K562 (cell line): ENCODE data around the gene RXFP1. TPM values are rescaled to one million over a fixed set of nuclear protein-coding genes. Genes with fewer than 3 reads are reported as not detected.
A peak's percentile ranks its signal among the peaks of the same experiment; 100 is the strongest.

Experiments
- ARID2 ChIP-seq: fragments of 450-650 bp; IDR thresholded peaks from 2 replicates; pipeline ENCODE4 v1.6.1; 2017; ENCODE audit warnings: antibody characterized with exemption, mild to moderate bottlenecking
- FUS ChIP-seq: fragments of 200-400 bp; formaldehyde crosslinking; optimal IDR thresholded peaks from 2 replicates; pipeline ENCODE3; 2017; ENCODE audit warnings: low read depth, low read length
- GATAD2A ChIP-seq: fragments of 450-650 bp; IDR thresholded peaks from 2 replicates; pipeline ENCODE4 v1.6.1; 2017
- NBN ChIP-seq: fragments of 450-650 bp; IDR thresholded peaks from 2 replicates; pipeline ENCODE4 v1.6.1; 2016; ENCODE audit warnings: low read depth, mild to moderate bottlenecking
- TBP ChIP-seq: optimal IDR thresholded peaks from 2 replicates; pipeline ENCODE3; 2011; ENCODE audit warnings: low read depth, low read length, improper control_type of control experiment
- ZNF274 ChIP-seq: IDR thresholded peaks from 2 replicates; pipeline ENCODE4 v1.6.1; 2011; ENCODE audit warnings: low read depth, mild to moderate bottlenecking, low read length, moderate library complexity, borderline replicate concordance
- polyA plus RNA-seq, 8 experiments: library from polyadenylated mRNA; depleted of rRNA in 4 of 8; stranded (reverse) in 5 of 8; unstranded in 3 of 8; fragments of >200 nt; fragmentation: Nextera tagmentation in 2 of 8; fragmentation: Illumina TruSeq in 1 of 8; extraction: Ambion mirVana in 2 of 8; extraction: Trizol in 1 of 8; gene quantifications; 2 replicates each; pipeline versions ENCODE4 v1.2.1 to v1.2.3, GENCODE V29; 2011 to 2014; ENCODE audit warnings: inconsistent platforms in 1 of 8, missing spikeins in 1 of 8
- total RNA-seq, 7 experiments: library from RNA; depleted of rRNA in 6 of 7; stranded (reverse); fragments of >200 nt in 6 of 7; fragmentation: Illumina TruSeq in 2 of 7; extraction: Trizol in 2 of 7; gene quantifications; 2 replicates each; pipeline versions ENCODE4 v1.2.1 to v1.2.3, GENCODE V29; 2011 to 2021; ENCODE audit warnings: low replicate concordance in 1 of 7
- TF ChIP-seq, protein P1 (sequence below): fragments of 450-650 bp; formaldehyde crosslinking; IDR thresholded peaks from 2 replicates; pipeline ENCODE4 v1.4.0; 2020; ENCODE audit warnings: mild to moderate bottlenecking, moderate library complexity
- TF ChIP-seq, protein P2 (sequence below), 2 experiments: fragments of 450-650 bp; IDR thresholded peaks; 2 replicates each; pipeline ENCODE4 v1.6.1; 2018; ENCODE audit warnings: mild to moderate bottlenecking in 2 of 2, low read depth in 1 of 2; ENCODE audit not compliant: partially characterized antibody in 2 of 2
- TF ChIP-seq, protein P3 (sequence below): fragments of 200-800 bp; sonication (Bioruptor generic); IDR thresholded peaks from 2 replicates; pipeline ENCODE4 v1.6.1; 2016; ENCODE audit warnings: missing genetic modification characterization, missing compliant biosample characterization
- TF ChIP-seq, protein P4 (sequence below): fragments of 450-650 bp; IDR thresholded peaks from 2 replicates; pipeline ENCODE4 v1.6.1; 2017; ENCODE audit warnings: antibody characterized with exemption
- TF ChIP-seq, protein P5 (sequence below): fragments of 450-650 bp; conservative IDR thresholded peaks from 2 replicates; pipeline ENCODE4 v1.6.1; 2016; ENCODE audit warnings: missing genetic modification characterization, low read depth, mild to moderate bottlenecking, control low read depth, missing compliant biosample characterization

The RXFP1 gene
- total and polyA plus RNA-seq, 9 of the 15 experiments (the other 6 are each of a cell fraction or from before 2014, with no cell fraction given) = 0.03 to 0.06 (median 0.04) TPM; not detected in 6

DNA sequence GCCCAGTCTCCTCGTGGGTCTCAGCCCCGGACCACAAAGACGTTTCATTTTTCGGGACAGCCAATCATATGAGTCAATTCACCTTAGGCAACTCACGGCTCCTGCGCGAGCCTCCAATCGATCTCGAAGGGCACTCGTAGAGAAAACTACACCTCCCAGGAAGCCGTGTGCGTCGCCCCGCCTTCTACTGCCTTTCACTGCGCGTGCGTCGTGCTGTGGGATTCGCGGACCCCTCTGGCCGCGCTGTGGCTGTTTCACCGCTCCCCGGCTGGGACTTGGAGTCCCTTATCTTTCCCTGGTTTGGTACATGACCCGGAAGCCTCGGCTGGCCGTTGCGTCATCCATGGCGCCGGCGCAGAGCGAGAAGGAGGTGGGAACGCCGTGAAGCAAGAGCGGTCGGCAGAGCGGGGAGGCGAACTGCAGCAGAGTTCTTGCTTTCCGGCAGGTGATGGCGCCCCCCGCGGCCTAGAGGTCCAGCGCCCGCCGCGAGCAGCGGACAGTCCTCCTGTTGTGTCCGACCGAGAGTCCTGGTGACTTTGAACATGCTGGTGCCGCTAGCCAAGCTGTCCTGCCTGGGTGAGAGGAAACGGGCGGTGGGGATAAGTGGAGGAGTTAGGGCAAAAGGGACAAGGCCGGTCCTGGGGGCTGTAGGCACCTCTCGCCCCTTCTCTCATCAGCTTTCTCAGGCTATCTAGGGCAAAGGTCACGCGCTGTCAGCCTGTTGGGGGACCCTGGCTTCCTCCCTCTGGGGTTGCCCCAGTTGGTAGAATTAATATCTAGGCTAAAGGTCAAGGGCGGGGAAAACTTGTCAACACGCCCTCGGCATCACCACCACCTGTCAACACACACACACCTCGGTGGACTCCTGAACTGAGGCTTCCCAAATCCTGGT lies 150.5 kb downstream of the RXFP1 start, which contains the start of gene ETFDH (continued):
- TF ChIP-seq, protein P1, sequence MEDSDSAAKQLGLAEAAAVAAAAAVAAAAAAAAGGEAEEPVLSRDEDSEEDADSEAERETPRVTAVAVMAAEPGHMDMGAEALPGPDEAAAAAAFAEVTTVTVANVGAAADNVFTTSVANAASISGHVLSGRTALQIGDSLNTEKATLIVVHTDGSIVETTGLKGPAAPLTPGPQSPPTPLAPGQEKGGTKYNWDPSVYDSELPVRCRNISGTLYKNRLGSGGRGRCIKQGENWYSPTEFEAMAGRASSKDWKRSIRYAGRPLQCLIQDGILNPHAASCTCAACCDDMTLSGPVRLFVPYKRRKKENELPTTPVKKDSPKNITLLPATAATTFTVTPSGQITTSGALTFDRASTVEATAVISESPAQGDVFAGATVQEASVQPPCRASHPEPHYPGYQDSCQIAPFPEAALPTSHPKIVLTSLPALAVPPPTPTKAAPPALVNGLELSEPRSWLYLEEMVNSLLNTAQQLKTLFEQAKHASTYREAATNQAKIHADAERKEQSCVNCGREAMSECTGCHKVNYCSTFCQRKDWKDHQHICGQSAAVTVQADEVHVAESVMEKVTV (CRISPR knock-in tag) = no peak
- TF ChIP-seq, protein P2, sequence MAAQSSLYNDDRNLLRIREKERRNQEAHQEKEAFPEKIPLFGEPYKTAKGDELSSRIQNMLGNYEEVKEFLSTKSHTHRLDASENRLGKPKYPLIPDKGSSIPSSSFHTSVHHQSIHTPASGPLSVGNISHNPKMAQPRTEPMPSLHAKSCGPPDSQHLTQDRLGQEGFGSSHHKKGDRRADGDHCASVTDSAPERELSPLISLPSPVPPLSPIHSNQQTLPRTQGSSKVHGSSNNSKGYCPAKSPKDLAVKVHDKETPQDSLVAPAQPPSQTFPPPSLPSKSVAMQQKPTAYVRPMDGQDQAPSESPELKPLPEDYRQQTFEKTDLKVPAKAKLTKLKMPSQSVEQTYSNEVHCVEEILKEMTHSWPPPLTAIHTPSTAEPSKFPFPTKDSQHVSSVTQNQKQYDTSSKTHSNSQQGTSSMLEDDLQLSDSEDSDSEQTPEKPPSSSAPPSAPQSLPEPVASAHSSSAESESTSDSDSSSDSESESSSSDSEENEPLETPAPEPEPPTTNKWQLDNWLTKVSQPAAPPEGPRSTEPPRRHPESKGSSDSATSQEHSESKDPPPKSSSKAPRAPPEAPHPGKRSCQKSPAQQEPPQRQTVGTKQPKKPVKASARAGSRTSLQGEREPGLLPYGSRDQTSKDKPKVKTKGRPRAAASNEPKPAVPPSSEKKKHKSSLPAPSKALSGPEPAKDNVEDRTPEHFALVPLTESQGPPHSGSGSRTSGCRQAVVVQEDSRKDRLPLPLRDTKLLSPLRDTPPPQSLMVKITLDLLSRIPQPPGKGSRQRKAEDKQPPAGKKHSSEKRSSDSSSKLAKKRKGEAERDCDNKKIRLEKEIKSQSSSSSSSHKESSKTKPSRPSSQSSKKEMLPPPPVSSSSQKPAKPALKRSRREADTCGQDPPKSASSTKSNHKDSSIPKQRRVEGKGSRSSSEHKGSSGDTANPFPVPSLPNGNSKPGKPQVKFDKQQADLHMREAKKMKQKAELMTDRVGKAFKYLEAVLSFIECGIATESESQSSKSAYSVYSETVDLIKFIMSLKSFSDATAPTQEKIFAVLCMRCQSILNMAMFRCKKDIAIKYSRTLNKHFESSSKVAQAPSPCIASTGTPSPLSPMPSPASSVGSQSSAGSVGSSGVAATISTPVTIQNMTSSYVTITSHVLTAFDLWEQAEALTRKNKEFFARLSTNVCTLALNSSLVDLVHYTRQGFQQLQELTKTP (IDR thresholded peaks at IDR 0.05; ENCODE audit: low read depth in 1 of 2, partially characterized antibody in 2 of 2) = peak in 1 of 2 experiments; percentile 93
- TF ChIP-seq, protein P3, sequence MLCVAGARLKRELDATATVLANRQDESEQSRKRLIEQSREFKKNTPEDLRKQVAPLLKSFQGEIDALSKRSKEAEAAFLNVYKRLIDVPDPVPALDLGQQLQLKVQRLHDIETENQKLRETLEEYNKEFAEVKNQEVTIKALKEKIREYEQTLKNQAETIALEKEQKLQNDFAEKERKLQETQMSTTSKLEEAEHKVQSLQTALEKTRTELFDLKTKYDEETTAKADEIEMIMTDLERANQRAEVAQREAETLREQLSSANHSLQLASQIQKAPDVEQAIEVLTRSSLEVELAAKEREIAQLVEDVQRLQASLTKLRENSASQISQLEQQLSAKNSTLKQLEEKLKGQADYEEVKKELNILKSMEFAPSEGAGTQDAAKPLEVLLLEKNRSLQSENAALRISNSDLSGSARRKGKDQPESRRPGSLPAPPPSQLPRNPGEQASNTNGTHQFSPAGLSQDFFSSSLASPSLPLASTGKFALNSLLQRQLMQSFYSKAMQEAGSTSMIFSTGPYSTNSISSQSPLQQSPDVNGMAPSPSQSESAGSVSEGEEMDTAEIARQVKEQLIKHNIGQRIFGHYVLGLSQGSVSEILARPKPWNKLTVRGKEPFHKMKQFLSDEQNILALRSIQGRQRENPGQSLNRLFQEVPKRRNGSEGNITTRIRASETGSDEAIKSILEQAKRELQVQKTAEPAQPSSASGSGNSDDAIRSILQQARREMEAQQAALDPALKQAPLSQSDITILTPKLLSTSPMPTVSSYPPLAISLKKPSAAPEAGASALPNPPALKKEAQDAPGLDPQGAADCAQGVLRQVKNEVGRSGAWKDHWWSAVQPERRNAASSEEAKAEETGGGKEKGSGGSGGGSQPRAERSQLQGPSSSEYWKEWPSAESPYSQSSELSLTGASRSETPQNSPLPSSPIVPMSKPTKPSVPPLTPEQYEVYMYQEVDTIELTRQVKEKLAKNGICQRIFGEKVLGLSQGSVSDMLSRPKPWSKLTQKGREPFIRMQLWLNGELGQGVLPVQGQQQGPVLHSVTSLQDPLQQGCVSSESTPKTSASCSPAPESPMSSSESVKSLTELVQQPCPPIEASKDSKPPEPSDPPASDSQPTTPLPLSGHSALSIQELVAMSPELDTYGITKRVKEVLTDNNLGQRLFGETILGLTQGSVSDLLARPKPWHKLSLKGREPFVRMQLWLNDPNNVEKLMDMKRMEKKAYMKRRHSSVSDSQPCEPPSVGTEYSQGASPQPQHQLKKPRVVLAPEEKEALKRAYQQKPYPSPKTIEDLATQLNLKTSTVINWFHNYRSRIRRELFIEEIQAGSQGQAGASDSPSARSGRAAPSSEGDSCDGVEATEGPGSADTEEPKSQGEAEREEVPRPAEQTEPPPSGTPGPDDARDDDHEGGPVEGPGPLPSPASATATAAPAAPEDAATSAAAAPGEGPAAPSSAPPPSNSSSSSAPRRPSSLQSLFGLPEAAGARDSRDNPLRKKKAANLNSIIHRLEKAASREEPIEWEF (CRISPR knock-in tag) = no peak
- TF ChIP-seq NBN (peak; percentile 91), TBP (peak; percentile 56), GATAD2A (0 out of 2 replicates have a peak, but pooled peaks have one; percentile 47), ARID2 (no peak), FUS (no peak), ZNF274 (no peak)
- TF ChIP-seq, protein P4, sequence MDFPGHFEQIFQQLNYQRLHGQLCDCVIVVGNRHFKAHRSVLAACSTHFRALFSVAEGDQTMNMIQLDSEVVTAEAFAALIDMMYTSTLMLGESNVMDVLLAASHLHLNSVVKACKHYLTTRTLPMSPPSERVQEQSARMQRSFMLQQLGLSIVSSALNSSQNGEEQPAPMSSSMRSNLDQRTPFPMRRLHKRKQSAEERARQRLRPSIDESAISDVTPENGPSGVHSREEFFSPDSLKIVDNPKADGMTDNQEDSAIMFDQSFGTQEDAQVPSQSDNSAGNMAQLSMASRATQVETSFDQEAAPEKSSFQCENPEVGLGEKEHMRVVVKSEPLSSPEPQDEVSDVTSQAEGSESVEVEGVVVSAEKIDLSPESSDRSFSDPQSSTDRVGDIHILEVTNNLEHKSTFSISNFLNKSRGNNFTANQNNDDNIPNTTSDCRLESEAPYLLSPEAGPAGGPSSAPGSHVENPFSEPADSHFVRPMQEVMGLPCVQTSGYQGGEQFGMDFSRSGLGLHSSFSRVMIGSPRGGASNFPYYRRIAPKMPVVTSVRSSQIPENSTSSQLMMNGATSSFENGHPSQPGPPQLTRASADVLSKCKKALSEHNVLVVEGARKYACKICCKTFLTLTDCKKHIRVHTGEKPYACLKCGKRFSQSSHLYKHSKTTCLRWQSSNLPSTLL = peak; percentile 98
- TF ChIP-seq, protein P5, sequence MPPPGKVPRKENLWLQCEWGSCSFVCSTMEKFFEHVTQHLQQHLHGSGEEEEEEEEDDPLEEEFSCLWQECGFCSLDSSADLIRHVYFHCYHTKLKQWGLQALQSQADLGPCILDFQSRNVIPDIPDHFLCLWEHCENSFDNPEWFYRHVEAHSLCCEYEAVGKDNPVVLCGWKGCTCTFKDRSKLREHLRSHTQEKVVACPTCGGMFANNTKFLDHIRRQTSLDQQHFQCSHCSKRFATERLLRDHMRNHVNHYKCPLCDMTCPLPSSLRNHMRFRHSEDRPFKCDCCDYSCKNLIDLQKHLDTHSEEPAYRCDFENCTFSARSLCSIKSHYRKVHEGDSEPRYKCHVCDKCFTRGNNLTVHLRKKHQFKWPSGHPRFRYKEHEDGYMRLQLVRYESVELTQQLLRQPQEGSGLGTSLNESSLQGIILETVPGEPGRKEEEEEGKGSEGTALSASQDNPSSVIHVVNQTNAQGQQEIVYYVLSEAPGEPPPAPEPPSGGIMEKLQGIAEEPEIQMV (tag) = peak; percentile 99
